GM23248 (cell line): Measurements from ENCODE around the gene HDAC10. TPM values are rescaled to one million over a fixed set of nuclear protein-coding genes. Genes with fewer than 3 reads are reported as not detected.

Experiments
- DNase-seq: peaks from one replicate; pipeline ENCODE4 v3.0.0-alpha.2; 2015
- H2AFZ ChIP-seq: fragments of 200-600 bp; sonication (generic); 2 replicates; pipeline ENCODE4 v1.6.1; 2016; ENCODE audit warnings: antibody characterized with exemption
- H3F3A ChIP-seq: fragments of 200-600 bp; sonication (generic); 2 replicates; pipeline ENCODE4 v1.6.1; 2016; ENCODE audit warnings: mild to moderate bottlenecking, antibody characterized with exemption, mixed run types; ENCODE audit not compliant: insufficient read depth
- H3K27ac ChIP-seq: fragments of 200-600 bp; sonication (generic); 2 replicates; pipeline ENCODE4 v1.5.1; 2016; ENCODE audit warnings: mild to moderate bottlenecking
- H3K27me3 ChIP-seq: fragments of 200-600 bp; sonication (generic); replicated peaks from 2 replicates; pipeline ENCODE4 v1.6.1; 2016; ENCODE audit warnings: mild to moderate bottlenecking; ENCODE audit not compliant: insufficient read depth
- H3K36me3 ChIP-seq: fragments of 200-600 bp; sonication (generic); 2 replicates; pipeline ENCODE4 v1.6.1; 2016; ENCODE audit warnings: low read depth, mild to moderate bottlenecking
- H3K4me1 ChIP-seq: fragments of 200-600 bp; sonication (generic); 2 replicates; pipeline ENCODE4 v1.6.1; 2016; ENCODE audit warnings: mild to moderate bottlenecking; ENCODE audit not compliant: insufficient read depth
- H3K4me2 ChIP-seq: fragments of 200-600 bp; sonication (generic); one replicate; pipeline ENCODE4 v1.6.1; 2016; ENCODE audit warnings: mild to moderate bottlenecking; ENCODE audit not compliant: unreplicated experiment
- H3K4me3 ChIP-seq: fragments of 200-600 bp; sonication (generic); 2 replicates; pipeline ENCODE4 v1.5.1; 2016; ENCODE audit warnings: mild to moderate bottlenecking
- H3K79me2 ChIP-seq: fragments of 200-600 bp; sonication (generic); 2 replicates; pipeline ENCODE4 v1.6.1; 2016; ENCODE audit warnings: mild to moderate bottlenecking; ENCODE audit not compliant: insufficient read depth
- H3K9ac ChIP-seq: fragments of 200-600 bp; sonication (generic); 2 replicates; pipeline ENCODE4 v1.6.1; 2016; ENCODE audit warnings: mild to moderate bottlenecking
- H3K9me2 ChIP-seq: fragments of 200-600 bp; sonication (generic); 2 replicates; pipeline ENCODE4 v1.6.1; 2016; ENCODE audit warnings: mixed run types, mild to moderate bottlenecking, moderate library complexity; ENCODE audit not compliant: insufficient read depth
- H3K9me3 ChIP-seq: fragments of 200-600 bp; sonication (generic); one replicate; pipeline ENCODE4 v1.6.1; 2017; ENCODE audit warnings: low read depth
- H4K20me1 ChIP-seq: fragments of 200-600 bp; sonication (generic); 2 replicates; pipeline ENCODE4 v1.6.0; 2016; ENCODE audit not compliant: insufficient read depth
- EZH2 ChIP-seq: fragments of 200-600 bp; sonication (generic); IDR thresholded peaks from 2 replicates; pipeline ENCODE4 v1.6.1; 2018; ENCODE audit warnings: antibody characterized with exemption, mild to moderate bottlenecking; ENCODE audit not compliant: insufficient read depth, poor library complexity, severe bottlenecking
- EZH2phosphoT487 ChIP-seq: fragments of 200-600 bp; sonication (generic); IDR thresholded peaks from 2 replicates; pipeline ENCODE4 v1.6.1; 2018; ENCODE audit warnings: antibody characterized with exemption, moderate library complexity, mild to moderate bottlenecking, low read depth; ENCODE audit not compliant: insufficient read depth
- WGBS, 2 experiments: methylation state at CpG; one replicate each; pipeline ENCODE4 v1.1.6; 2015 to 2017; ENCODE audit warnings: low lambda C conversion rate in 2 of 2, low coverage in 1 of 2; ENCODE audit errors: missing lambda C conversion rate in 2 of 2; 5-methylcytosine and 5-hydroxymethylcytosine counted together
- in situ Hi-C: fragments of 300-500 bp; cut with MboI; formaldehyde crosslinking; loops from 2 replicates; pipeline ENCODE4 v1.15.0; 2020
- polyA plus RNA-seq: library from polyadenylated mRNA; unstranded; fragments of >200 nt; fragmentation: Nextera tagmentation; extraction: Ambion mirVana; gene quantifications from 2 replicates; pipeline ENCODE4 v1.2.1, GENCODE V29; 2016
- total RNA-seq: library from RNA; depleted of rRNA; stranded (reverse); fragments of >200 nt; shearing (Covaris generic); gene quantifications from 2 replicates; pipeline ENCODE4 v1.2.3, GENCODE V29; 2014

Gene HDAC10
- total and polyA plus RNA-seq, 2 experiments from 2014 or later, result 6.6 to 16.8 TPM

DNA sequence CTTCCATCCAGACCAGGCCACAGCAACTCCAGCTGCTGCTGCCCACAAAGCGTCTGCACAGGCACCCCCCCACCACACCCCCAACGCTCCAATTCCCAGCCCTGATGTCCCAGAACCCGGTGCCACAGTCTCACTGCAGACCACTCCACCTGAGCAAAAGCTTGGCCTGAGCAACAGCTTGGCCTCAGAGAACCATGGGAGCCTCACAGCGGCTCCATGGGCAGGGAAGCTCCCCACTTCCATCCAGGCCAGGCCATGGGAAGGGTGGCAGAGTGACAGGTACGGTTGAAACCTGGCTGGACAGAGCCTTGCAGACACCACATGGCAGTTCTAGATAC, 43.2 kb upstream of the HDAC10 start:
- peaks cover 9% of the 10 kb centered on the region; the same call in 1 of the 2 replicates for H3F3A ChIP-seq
- H3K27ac ChIP-seq, result peak overlapping the region; percentile 66
- H3K36me3 ChIP-seq, result peaks cover under 1% of the 10 kb centered on the region; the same call in 1 of the 2 replicates
- H3K79me2 ChIP-seq, result peaks cover 98% of the 10 kb centered on the region
- no peak for TF ChIP-seq EZH2
- TF ChIP-seq EZH2phosphoT487, result no peak
- no peaks in the 10 kb centered on the region for H3K9me2 ChIP-seq
- H3K9ac ChIP-seq, result peak overlapping the region; percentile 71
- H3K4me3 ChIP-seq, result no peak overlapping the region
- peaks cover 20% of the 10 kb centered on the region for H3K4me1 ChIP-seq
- H3K4me2 ChIP-seq, result peak overlapping the region; percentile 69
- no peaks in the 10 kb centered on the region for H3K9me3 ChIP-seq
- DNase-seq, result peak; percentile 22
- in situ Hi-C loops, result no loop called here
- H4K20me1 ChIP-seq, result no peaks in the 10 kb centered on the region; the same call in 1 of the 2 replicates
- no peaks in the 10 kb centered on the region for H3K27me3 ChIP-seq
- WGBS, 2 experiments, result 63 to 73% methylated on average over 4 to 5 of the region's 5 CpGs
- H2AFZ ChIP-seq, result no peak overlapping the region

GRCh38 chr22:50293441-50294318, 42.6 kb upstream of the HDAC10 start:
- no peaks in the 10 kb centered on the region for H3K9me3 ChIP-seq
- H3K4me3 ChIP-seq, result peak overlapping the region; percentile 56
- H2AFZ ChIP-seq, result no peak overlapping the region
- 18 to 32% methylated on average over 19 to 31 of the region's 42 CpGs for WGBS, 2 experiments
- no peaks in the 10 kb centered on the region for H3K9me2 ChIP-seq
- H3F3A ChIP-seq, result peaks cover 9% of the 10 kb centered on the region; the same call in 1 of the 2 replicates
- no peak for TF ChIP-seq EZH2phosphoT487
- no peak for TF ChIP-seq EZH2
- H3K4me1 ChIP-seq, result peaks cover 20% of the 10 kb centered on the region
- no peaks in the 10 kb centered on the region for H3K27me3 ChIP-seq
- H3K79me2 ChIP-seq, result peaks cover 99% of the 10 kb centered on the region
- peaks cover 3% of the 10 kb centered on the region; the same call in 1 of the 2 replicates for H3K36me3 ChIP-seq
- peak overlapping the region; percentile 69 for H3K4me2 ChIP-seq
- H3K27ac ChIP-seq, result peak overlapping the region; percentile 66
- no peaks in the 10 kb centered on the region; the same call in 1 of the 2 replicates for H4K20me1 ChIP-seq
- DNase-seq, result peak; percentile 83
- peak overlapping the region; percentile 71 for H3K9ac ChIP-seq
- in situ Hi-C loops, result no loop called here

DNA sequence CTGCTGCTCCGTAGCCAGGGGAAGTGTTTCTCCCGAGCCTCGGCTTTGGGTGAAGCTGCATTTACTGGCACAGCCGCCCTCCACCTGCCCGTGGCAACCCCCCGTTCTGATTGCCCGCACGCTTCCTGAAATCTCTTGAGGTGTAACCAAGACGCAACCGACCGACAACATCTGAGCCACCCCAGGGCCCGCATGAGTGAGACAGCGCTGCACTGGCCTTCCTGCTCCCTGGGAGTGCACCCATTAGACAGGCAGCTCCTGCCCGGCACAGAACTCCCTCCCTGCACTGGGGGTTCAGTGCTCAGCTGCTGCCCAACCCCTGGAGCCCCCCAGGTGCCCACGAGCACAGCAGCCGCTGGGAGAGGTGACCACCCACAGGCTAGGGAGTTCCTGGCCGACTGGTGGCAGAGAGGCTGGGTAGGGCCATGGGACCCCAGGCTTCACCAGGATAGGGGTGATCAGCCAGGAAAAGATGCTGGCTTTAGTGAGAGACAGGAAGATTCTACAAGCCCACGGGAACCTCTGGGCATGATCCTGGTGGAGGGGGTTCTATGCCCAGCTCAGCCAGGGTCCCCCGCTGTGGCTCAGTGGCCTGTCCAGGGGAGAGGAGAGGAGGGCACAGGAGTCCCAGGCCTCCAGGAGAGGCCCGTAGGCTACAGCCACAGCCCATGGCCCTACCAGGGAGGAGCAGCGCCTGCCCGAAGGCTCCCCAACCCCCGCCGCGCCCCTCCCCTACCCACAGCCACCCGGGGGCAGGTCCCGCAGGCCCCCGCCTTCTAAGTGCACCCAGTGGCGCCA, 41.8 kb upstream of the HDAC10 start:
- Histone ChIP-seq H3K9me3 (no peaks in the 10 kb centered on the region), H2AFZ (no peak overlapping the region), H3K9me2 (no peaks in the 10 kb centered on the region), H3K36me3 (peaks cover 8% of the 10 kb centered on the region; the same call in 1 of the 2 replicates), H3K4me2 (peak overlapping the region; percentile 69), H3K4me1 (peaks cover 20% of the 10 kb centered on the region), H4K20me1 (no peaks in the 10 kb centered on the region), H3K4me3 (peak overlapping the region; percentile 56), H3K27me3 (no peaks in the 10 kb centered on the region), H3K9ac (peak overlapping the region; percentile 71), H3K27ac (peak overlapping the region; percentile 66), H3K79me2 (peaks cover 99% of the 10 kb centered on the region), H3F3A (peaks cover 9% of the 10 kb centered on the region; the same call in 1 of the 2 replicates)
- DNase-seq, result no peak
- 56 to 67% methylated on average over 21 to 29 of the region's 29 CpGs for WGBS, 2 experiments
- TF ChIP-seq EZH2, result no peak
- TF ChIP-seq EZH2phosphoT487, result no peak
- in situ Hi-C loops, result no loop called here

DNA sequence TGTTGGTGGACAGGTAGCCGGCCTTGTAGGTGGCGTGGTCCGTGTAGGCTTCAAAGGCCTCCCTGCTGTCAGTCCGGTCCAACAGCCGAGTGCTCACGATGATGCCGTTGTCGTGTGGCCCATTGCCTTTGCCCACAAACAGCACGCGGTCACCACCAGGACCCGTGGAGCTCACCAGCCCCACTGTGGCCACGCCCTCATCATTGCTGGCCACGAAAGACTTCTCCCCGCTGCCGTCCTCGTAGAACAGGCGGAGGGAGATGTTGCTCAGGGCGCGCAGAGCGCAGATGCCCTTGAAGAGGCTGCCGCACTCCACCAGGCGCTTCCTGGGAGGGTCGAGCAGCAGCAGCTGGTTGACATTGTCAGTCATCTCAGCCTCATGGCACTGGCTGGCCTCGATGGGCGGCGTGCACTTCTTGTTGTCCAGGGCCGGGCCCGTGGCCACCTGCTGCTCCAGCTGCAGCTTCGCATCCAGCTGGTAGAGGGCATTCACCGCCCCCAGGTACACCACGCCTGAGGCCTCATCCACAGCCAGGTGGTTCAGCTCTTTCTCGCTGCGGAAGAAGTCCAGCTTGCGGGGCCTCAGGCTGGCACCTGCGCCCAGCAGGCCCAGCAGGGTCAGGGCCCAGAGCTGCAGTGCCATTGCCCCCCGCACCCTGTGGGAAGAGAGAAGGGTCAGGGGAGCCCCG, 39.0 kb upstream of the HDAC10 start:
- in situ Hi-C loops, result no loop called here
- peaks cover 14% of the 10 kb centered on the region; the same call in 1 of the 2 replicates for H3K36me3 ChIP-seq
- peaks cover 20% of the 10 kb centered on the region for H3K4me1 ChIP-seq
- H4K20me1 ChIP-seq, result no peaks in the 10 kb centered on the region
- no peak for DNase-seq
- no peak overlapping the region for H3K4me2 ChIP-seq
- H3K27ac ChIP-seq, result no peak overlapping the region
- no peaks in the 10 kb centered on the region for H3K27me3 ChIP-seq
- no peak overlapping the region for H3K4me3 ChIP-seq
- no peak for TF ChIP-seq EZH2
- TF ChIP-seq EZH2phosphoT487, result no peak
- H3F3A ChIP-seq, result no peaks in the 10 kb centered on the region
- H3K9me3 ChIP-seq, result no peaks in the 10 kb centered on the region
- H3K79me2 ChIP-seq, result peaks cover 94% of the 10 kb centered on the region
- no peak overlapping the region for H3K9ac ChIP-seq
- WGBS, 2 experiments, result 93 to 94% methylated on average over 31 to 37 of the region's 37 CpGs
- H2AFZ ChIP-seq, result no peak overlapping the region
- H3K9me2 ChIP-seq, result no peaks in the 10 kb centered on the region
